GM15510 (cell line): Measurements from ENCODE around the gene NBPF19.
"Not testable (repeated sequence)": the region's sequence is repeated elsewhere in the genome, so short reads cannot be mapped to it uniquely, and the experiment has no call there.

Experiments
- POLR2A ChIP-seq: IDR thresholded peaks from 3 replicates; pipeline ENCODE4 v1.6.1; 2011; ENCODE audit warnings: borderline replicate concordance; ENCODE audit not compliant: insufficient read length; ENCODE audit errors: extremely low read depth

The NBPF19 gene

GRCh38 chr1:149474745-149475144 is at the start of gene NBPF19:
Gene NBPF19 (plus strand): TSS chr1:149475045. CDS start chr1:149475933, 888 bp downstream.
- TF ChIP-seq POLR2A = not testable (repeated sequence)
